Gastroesophageal sphincter (tissue), 4 donors: ENCODE data around the gene IL24. TPM values are rescaled to one million over a fixed set of nuclear protein-coding genes. Genes with fewer than 3 reads are reported as not detected.

Experiments used
- ATAC-seq: fragments of 150-250 bp; one replicate; pipeline ENCODE4 v1.9.1; 2016; ENCODE audit warnings: mild to moderate bottlenecking, moderate library complexity
- H3K27ac ChIP-seq, 4 donors: fragments of 200-600 bp; sonication (generic) in 3 of 4; 1 replicate in 3 of 4; 2 replicates in 1 of 4; pipeline ENCODE4 v1.5.1; 2016 to 2019
- H3K27me3 ChIP-seq: fragments of 200-600 bp; sonication (generic); one replicate; pipeline ENCODE4 v1.5.1; 2019
- H3K36me3 ChIP-seq, 2 donors: fragments of 200-600 bp; sonication (generic); one replicate each; pipeline ENCODE4 v1.5.1; 2019; ENCODE audit warnings: control low read depth in 1 of 2
- H3K4me1 ChIP-seq, 3 donors: fragments of 200-600 bp; sonication (generic); 1 replicate in 2 of 3; 2 replicates in 1 of 3; pipeline ENCODE4 v1.5.1; 2016 to 2019; ENCODE audit warnings: control low read depth in 2 of 3
- H3K4me3 ChIP-seq, 2 donors: fragments of 200-600 bp; sonication (generic); one replicate each; pipeline ENCODE4 v1.5.1; 2019; ENCODE audit warnings: mild to moderate bottlenecking in 1 of 2, moderate library complexity in 1 of 2
- H3K9me3 ChIP-seq, 3 donors: fragments of 200-600 bp; sonication (generic); one replicate each; pipeline ENCODE4 v1.5.1; 2017 to 2019; ENCODE audit warnings: control low read depth in 2 of 3
- EP300 ChIP-seq: sonication (generic); formaldehyde crosslinking; IDR thresholded peaks from one replicate; pipeline ENCODE4 v1.6.1; 2017; ENCODE audit warnings: antibody characterized with exemption, mild to moderate bottlenecking
- POLR2A ChIP-seq, 2 donors: fragments of 450-650 bp; IDR thresholded peaks; one replicate each; pipeline ENCODE4 v1.6.1; 2017; ENCODE audit warnings: antibody characterized with exemption in 2 of 2, mild to moderate bottlenecking in 2 of 2, moderate library complexity in 1 of 2
- POLR2AphosphoS5 ChIP-seq: sonication (generic); formaldehyde crosslinking; IDR thresholded peaks from one replicate; pipeline ENCODE4 v1.6.1; 2017; ENCODE audit warnings: antibody characterized with exemption
- WGBS, 2 donors: methylation state at CpG; one replicate each; pipeline ENCODE4 v1.1.5; 2018; ENCODE audit warnings: low coverage in 1 of 2; 5-methylcytosine and 5-hydroxymethylcytosine counted together
- total RNA-seq, 4 donors: library from RNA; depleted of rRNA; stranded (reverse); fragments of >200 nt; gene quantifications; one replicate each; pipeline ENCODE4 v1.1.0, GENCODE V29; 2016
- TF ChIP-seq, protein P1 (sequence below), 4 experiments: fragments of 200-600 bp in 2 of 4; fragments of 450-650 bp in 2 of 4; sonication (generic) in 1 of 4; IDR thresholded peaks; one replicate each; pipeline ENCODE4 v1.5.1; 2017 to 2019; ENCODE audit warnings: antibody characterized with exemption in 4 of 4, mild to moderate bottlenecking in 2 of 4, moderate library complexity in 2 of 4

Gene IL24
- total RNA-seq, 4 donors from 2014 or later = not detected

DNA sequence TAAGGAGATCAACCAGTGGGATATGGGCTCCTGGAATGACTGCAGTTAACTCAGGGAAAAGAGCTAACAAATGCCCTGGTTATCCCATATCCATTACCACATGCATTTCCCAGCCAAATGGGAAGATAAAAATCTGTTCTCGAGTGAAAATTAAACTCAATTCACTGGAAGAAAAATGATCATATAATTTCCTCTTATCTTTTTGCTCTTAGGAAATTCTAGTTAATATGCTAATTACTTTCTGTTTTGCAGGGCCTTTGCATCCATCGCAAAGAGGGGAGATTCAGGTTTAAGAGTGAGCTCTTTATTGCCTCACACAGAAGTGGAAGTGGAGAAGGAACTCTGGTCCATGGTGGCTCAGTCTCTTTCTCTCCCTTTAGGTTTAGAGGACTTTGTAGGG, 3.9 kb upstream of the IL24 start:
- TF ChIP-seq, protein P1, sequence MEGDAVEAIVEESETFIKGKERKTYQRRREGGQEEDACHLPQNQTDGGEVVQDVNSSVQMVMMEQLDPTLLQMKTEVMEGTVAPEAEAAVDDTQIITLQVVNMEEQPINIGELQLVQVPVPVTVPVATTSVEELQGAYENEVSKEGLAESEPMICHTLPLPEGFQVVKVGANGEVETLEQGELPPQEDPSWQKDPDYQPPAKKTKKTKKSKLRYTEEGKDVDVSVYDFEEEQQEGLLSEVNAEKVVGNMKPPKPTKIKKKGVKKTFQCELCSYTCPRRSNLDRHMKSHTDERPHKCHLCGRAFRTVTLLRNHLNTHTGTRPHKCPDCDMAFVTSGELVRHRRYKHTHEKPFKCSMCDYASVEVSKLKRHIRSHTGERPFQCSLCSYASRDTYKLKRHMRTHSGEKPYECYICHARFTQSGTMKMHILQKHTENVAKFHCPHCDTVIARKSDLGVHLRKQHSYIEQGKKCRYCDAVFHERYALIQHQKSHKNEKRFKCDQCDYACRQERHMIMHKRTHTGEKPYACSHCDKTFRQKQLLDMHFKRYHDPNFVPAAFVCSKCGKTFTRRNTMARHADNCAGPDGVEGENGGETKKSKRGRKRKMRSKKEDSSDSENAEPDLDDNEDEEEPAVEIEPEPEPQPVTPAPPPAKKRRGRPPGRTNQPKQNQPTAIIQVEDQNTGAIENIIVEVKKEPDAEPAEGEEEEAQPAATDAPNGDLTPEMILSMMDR (IDR thresholded peaks at IDR 0.05) = no peak
- TF ChIP-seq POLR2AphosphoS5 = no peak
- no peak for TF ChIP-seq EP300
- TF ChIP-seq POLR2A (IDR thresholded peaks at IDR 0.05) = no peak
- Histone ChIP-seq H3K9me3 (no peaks in the 10 kb centered on the region), H3K4me1 (no peaks in the 10 kb centered on the region), H3K27me3 (peaks cover 37% of the 10 kb centered on the region), H3K36me3 (no peaks in the 10 kb centered on the region), H3K4me3 (no peak overlapping the region), H3K27ac (no peak overlapping the region)
- no peak for ATAC-seq
- 56 to 79% methylated on average over 1 to 2 of the region's 2 CpGs for WGBS, 2 donors

DNA sequence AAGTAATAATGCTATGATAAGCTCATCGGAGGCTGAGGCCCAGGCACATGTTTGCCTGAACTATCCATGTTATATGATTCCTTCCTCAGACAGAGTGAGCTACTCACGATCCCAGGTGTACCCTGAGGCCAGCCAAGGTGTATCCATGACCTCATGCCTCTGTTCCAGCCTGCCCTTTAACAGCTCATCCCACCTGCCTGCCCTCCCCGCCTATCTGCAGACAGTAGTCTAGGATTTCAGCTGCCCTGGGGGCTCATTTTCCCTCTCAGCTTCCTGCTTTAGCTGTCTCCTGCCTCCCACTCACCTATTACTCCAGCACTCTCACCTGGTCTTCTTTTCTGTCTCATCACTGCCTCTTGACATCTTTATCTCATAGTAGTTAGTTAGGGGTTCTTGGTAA, 1.9 kb upstream of the IL24 start:
- peaks cover 45% of the 10 kb centered on the region for H3K27me3 ChIP-seq
- H3K27ac ChIP-seq = no peak overlapping the region
- no peaks in the 10 kb centered on the region for H3K36me3 ChIP-seq
- no peaks in the 10 kb centered on the region for H3K9me3 ChIP-seq
- ATAC-seq = no peak
- WGBS, 2 donors = 81 to 100% methylated on average over 2 of the region's 3 CpGs
- H3K4me1 ChIP-seq = no peaks in the 10 kb centered on the region
- H3K4me3 ChIP-seq = no peak overlapping the region
- TF ChIP-seq, protein P1 (IDR thresholded peaks at IDR 0.05) = no peak
- TF ChIP-seq EP300 (no peak), POLR2A (IDR thresholded peaks at IDR 0.05) (no peak), POLR2AphosphoS5 (no peak)

DNA sequence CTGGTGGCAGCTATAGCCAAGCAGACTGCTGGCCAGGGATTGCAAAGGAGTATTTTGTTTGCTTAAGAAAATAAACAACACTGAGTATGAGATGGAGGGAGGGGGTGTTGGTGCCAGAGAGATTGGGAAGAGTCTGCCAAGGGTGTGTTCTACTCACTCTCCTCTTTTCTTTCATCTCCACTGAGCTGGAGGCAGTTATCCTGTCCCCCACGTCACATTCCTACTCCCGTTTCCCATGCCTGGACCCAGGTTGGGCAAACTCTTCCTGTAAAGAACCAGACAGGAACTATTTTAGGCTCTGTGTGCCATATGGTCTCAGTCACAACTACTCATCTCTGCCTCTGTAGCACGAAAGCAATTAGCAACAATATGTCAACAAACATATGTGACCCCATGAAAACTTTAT, 1.4 kb upstream of the IL24 start:
- Histone ChIP-seq H3K27ac (no peak overlapping the region), H3K4me3 (no peak overlapping the region), H3K9me3 (no peaks in the 10 kb centered on the region), H3K36me3 (no peaks in the 10 kb centered on the region), H3K4me1 (no peaks in the 10 kb centered on the region), H3K27me3 (peaks cover 44% of the 10 kb centered on the region)
- no peak for TF ChIP-seq POLR2A (IDR thresholded peaks at IDR 0.05)
- no peak for TF ChIP-seq POLR2AphosphoS5
- TF ChIP-seq EP300 = no peak
- TF ChIP-seq, protein P1 (IDR thresholded peaks at IDR 0.05) = no peak
- no peak for ATAC-seq
- 19 to 31% methylated on average over 3 of the region's 3 CpGs for WGBS, 2 donors

DNA sequence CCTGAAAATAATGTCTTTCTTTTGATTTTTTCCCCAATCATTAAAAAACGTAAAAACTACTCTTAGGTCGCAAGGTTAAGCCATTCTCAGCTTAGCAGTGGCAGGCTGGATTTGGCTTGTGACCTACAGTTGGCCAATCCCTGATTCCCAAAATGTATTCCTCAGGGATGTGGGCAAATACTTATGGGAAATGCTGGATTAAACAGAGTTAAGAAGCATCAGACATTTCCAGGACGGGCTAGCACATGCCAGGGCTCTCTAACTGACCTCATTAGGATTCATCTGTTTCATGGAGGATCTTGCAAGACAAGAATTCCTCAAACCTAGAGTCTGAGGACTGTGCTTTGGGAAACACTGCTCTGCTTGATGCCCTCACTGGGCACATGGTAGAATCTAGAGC, 982 bp upstream of the IL24 start:
- no peak overlapping the region for H3K27ac ChIP-seq
- TF ChIP-seq, protein P1 (IDR thresholded peaks at IDR 0.05) = no peak
- TF ChIP-seq POLR2A (IDR thresholded peaks at IDR 0.05) (no peak), POLR2AphosphoS5 (no peak), EP300 (no peak)
- H3K4me1 ChIP-seq = no peaks in the 10 kb centered on the region
- H3K4me3 ChIP-seq = no peak overlapping the region
- H3K36me3 ChIP-seq = no peaks in the 10 kb centered on the region
- 29 to 73% methylated on average over 1 to 3 of the region's 3 CpGs for WGBS, 2 donors
- peaks cover 39% of the 10 kb centered on the region for H3K27me3 ChIP-seq
- no peak for ATAC-seq
- H3K9me3 ChIP-seq = no peaks in the 10 kb centered on the region

DNA sequence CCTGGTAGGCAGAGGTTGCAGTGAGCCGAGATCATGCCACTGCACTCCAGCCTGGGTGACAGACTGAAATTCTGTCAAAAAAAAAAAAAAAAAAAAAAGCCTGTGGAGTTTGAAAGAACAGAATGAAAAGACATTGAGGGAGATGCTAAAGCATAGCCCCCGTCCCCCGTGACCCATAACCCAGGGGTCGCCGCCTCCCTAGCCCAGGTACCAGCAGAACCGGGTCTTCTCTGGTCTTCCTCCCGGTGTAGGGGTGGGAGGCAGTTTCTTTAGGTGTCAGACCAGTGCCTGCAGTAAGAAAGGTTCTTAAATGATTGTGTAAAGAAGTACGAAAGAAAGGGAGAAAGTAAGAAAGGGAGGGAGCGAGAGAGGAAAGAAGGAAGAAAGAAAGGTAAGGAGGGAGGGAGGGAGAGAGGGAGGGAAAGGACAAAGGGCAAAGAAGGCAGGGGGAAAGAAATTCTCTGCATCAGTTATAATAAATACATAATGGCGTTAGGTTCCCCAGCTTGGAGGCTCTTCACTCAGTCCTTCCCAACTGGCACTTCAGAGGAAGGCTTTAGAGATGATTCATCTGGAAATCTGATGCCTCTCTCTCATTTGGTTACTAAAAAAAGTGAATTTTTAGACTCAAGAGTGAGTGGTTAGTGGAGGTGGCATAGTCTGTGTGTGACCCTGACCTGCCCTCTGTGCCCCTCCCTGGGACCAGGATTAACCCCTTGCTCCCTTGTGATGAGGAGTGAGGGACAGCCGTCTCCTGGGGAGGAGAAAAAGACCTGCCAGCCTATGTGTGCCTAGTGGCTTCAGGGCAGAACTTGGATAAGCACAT, 1.1 kb downstream of the IL24 start:
- H3K4me3 ChIP-seq = no peak overlapping the region
- H3K27me3 ChIP-seq = peaks cover 31% of the 10 kb centered on the region
- H3K27ac ChIP-seq = no peak overlapping the region
- H3K36me3 ChIP-seq = no peaks in the 10 kb centered on the region
- TF ChIP-seq EP300 = no peak
- TF ChIP-seq POLR2A (IDR thresholded peaks at IDR 0.05) = no peak
- no peak for TF ChIP-seq POLR2AphosphoS5
- TF ChIP-seq, protein P1 (IDR thresholded peaks at IDR 0.05) = no peak
- no peaks in the 10 kb centered on the region for H3K9me3 ChIP-seq
- H3K4me1 ChIP-seq = no peaks in the 10 kb centered on the region
- WGBS, 2 donors = 69 to 78% methylated on average over 7 to 11 of the region's 11 CpGs
- no peak for ATAC-seq
